ENCODE results near the gene SYNC. TPM values are rescaled to one million over a fixed set of nuclear protein-coding genes. Genes with fewer than 3 reads are reported as not detected.

SYNC gene
- total RNA-seq, 2 donors from 2014 or later, result not detected

Other genes starting within 250 kb of the SYNC start
- gene ZBTB8B, start 237.7 kb downstream of the SYNC start, total RNA-seq, result not detected
- under 1 TPM; 0.03 to 0.26 TPM for gene ZBTB8A, start 163.3 kb downstream of the SYNC start, total RNA-seq
- 10 to 100 TPM; 52.9 to 68.0 TPM for gene ZBTB8OS, start 52.2 kb downstream of the SYNC start, total RNA-seq
- 100 to 1,000 TPM; 237 to 326 TPM for gene RBBP4, start 51.6 kb downstream of the SYNC start, total RNA-seq
- 100 to 1,000 TPM; 101 to 176 TPM for gene YARS1, start 114.6 kb upstream of the SYNC start, total RNA-seq
- gene S100PBP, start 114.9 kb upstream of the SYNC start, total RNA-seq, result 10 to 100 TPM; 42.7 to 48.1 TPM
- not detected for gene FNDC5, start 168.1 kb upstream of the SYNC start, total RNA-seq
- under 1 TPM in 1 of 2 donors, not detected in 1; 0.98 TPM for gene HPCA, start 183.7 kb upstream of the SYNC start, total RNA-seq
- under 1 TPM; 0.37 to 0.80 TPM for gene TMEM54, start 198.6 kb upstream of the SYNC start, total RNA-seq